ENCODE results near the gene KANK4. TPM values are rescaled to one million over a fixed set of nuclear protein-coding genes. Genes with fewer than 3 reads are reported as not detected.

The KANK4 gene
- total and polyA plus RNA-seq, 2 donors (not counting 1 experiment from before 2014, with no cell fraction given) = not detected

DNA sequence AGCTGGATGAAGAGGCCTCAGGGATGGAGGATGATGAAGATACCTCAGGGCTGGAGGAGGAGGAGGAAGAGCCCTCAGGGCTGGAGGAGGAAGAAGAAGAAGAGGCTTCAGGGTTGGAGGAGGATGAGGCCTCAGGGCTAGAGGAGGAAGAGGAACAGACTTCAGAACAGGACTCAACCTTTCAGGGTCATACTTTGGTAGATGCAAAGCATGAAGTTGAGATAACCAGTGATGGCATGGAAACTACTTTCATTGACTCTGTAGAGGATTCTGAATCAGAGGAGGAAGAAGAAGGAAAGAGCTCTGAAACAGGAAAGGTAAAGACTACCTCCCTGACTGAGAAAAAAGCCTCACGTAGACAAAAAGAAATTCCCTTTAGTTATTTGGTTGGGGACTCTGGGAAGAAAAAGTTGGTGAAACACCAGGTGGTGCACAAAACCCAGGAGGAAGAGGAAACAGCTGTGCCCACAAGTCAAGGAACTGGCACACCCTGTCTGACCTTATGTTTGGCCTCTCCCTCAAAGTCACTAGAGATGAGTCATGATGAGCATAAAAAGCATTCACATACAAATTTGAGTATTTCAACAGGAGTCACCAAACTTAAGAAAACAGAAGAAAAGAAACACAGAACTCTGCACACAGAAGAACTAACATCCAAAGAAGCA lies 109.2 kb downstream of the KANK4 start:
- H3K36me3 ChIP-seq (replicated peaks in 1 of 2; ENCODE audit: control extremely low read depth in 1 of 2, control insufficient read depth in 1 of 2, extremely low read depth in 1 of 2, insufficient read depth in 2 of 2, low read length in 1 of 2) = no peaks in the 10 kb centered on the region
- H2AFZ ChIP-seq (ENCODE audit: insufficient read depth, low read depth, low read length, poor library complexity, severe bottlenecking) = no peak overlapping the region
- DNase-seq (no peak), ATAC-seq (ENCODE audit: low read depth) (no peak)
- no peak overlapping the region for H3K27ac ChIP-seq (ENCODE audit: low read length in 2 of 2)
- H3K79me2 ChIP-seq (ENCODE audit: control insufficient read depth, insufficient read depth, low read length) = no peaks in the 10 kb centered on the region
- no peaks in the 10 kb centered on the region for H4K20me1 ChIP-seq (ENCODE audit: control insufficient read depth, insufficient read depth, low read length, poor library complexity, severe bottlenecking)
- Mint-ChIP-seq H3K27ac (no peak overlapping the region), H3K9me3 (ENCODE audit: insufficient read depth) (peaks cover 11% of the 10 kb centered on the region), H3K4me3 (no peak overlapping the region), H3K4me1 (no peaks in the 10 kb centered on the region), H3K27me3 (peaks cover 4% of the 10 kb centered on the region)
- ChIA-PET POLR2A (no interaction called here), CTCF (interaction anchor here (0.6 kb wide), 1 partner anchor 463 kb away, joined by 3 read pairs; no protein-coding TSS in a partner anchor)
- H3K4me2 ChIP-seq (replicated peaks; ENCODE audit: low read depth, low read length, poor library complexity, severe bottlenecking) = no peak overlapping the region
- H3K4me1 ChIP-seq (ENCODE audit: control insufficient read depth in 2 of 2, insufficient read depth in 2 of 2, low read length in 2 of 2) = no peaks in the 10 kb centered on the region
- H3K9ac ChIP-seq (ENCODE audit: low read length) = no peak overlapping the region
- H3K27me3 ChIP-seq (replicated peaks in 1 of 4; ENCODE audit: control extremely low read depth in 1 of 4, control insufficient read depth in 3 of 4, insufficient read depth in 4 of 4, low read length in 3 of 4) = no peaks in the 10 kb centered on the region
- intact Hi-C loops (cut with micrococcal nuclease) = no loop called here
- peaks cover 3 to 9% (median 6%) of the 10 kb centered on the region in 3 donors for H3K9me3 ChIP-seq (ENCODE audit: control extremely low read depth in 1 of 3, control insufficient read depth in 2 of 3, insufficient read depth in 1 of 3, low read length in 2 of 3)
- TF ChIP-seq EZH2 (IDR thresholded peaks at IDR 0.05; ENCODE audit: borderline replicate concordance, insufficient read depth, low read depth, low read length, poor library complexity, severe bottlenecking) = no peak
- no CpG with 5 or more reads among the region's 1 CpG for WGBS (ENCODE audit: insufficient coverage)
- H3K4me3 ChIP-seq (ENCODE audit: control extremely low read depth in 1 of 5, extremely low read depth in 1 of 5, insufficient read depth in 1 of 5, low read depth in 2 of 5, low read length in 4 of 5) = no peak overlapping the region

DNA sequence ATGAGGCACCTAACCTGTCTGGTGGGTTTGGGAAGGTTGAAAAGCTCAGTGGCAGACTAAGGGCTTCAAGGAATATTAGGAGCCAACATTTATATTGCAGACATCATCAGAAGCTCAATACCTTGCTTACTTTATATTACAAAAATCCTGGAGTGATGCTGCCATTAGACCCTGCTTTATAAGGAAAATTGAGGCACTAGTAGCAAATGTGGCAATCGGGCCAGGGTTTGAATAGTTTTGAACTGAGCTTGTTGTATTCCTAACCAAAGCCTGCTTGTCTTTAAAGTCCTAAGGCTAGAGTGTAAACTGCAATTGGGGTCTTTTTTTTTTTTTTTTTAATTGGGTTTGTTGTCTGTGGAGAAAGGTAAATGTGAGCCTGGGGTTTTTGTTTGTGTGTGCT lies 110.3 kb downstream of the KANK4 start:
- 57% methylated on average over 1 of the region's 1 CpG for WGBS (ENCODE audit: insufficient coverage)

More for the DNA sequence above, 110.3 kb downstream of the KANK4 start:
- Histone ChIP-seq H3K9me3 (ENCODE audit: control extremely low read depth in 1 of 3, control insufficient read depth in 2 of 3, insufficient read depth in 1 of 3, low read length in 2 of 3) (peaks cover 3 to 9% (median 6%) of the 10 kb centered on the region in 3 donors), H3K36me3 (replicated peaks in 1 of 2; ENCODE audit: control extremely low read depth in 1 of 2, control insufficient read depth in 1 of 2, extremely low read depth in 1 of 2, insufficient read depth in 2 of 2, low read length in 1 of 2) (no peaks in the 10 kb centered on the region), H3K4me1 (ENCODE audit: control insufficient read depth in 2 of 2, insufficient read depth in 2 of 2, low read length in 2 of 2) (no peaks in the 10 kb centered on the region), H3K4me3 (ENCODE audit: control extremely low read depth in 1 of 5, extremely low read depth in 1 of 5, insufficient read depth in 1 of 5, low read depth in 2 of 5, low read length in 4 of 5) (no peak overlapping the region), H4K20me1 (ENCODE audit: control insufficient read depth, insufficient read depth, low read length, poor library complexity, severe bottlenecking) (no peaks in the 10 kb centered on the region), H3K4me2 (replicated peaks; ENCODE audit: low read depth, low read length, poor library complexity, severe bottlenecking) (no peak overlapping the region), H3K79me2 (ENCODE audit: control insufficient read depth, insufficient read depth, low read length) (no peaks in the 10 kb centered on the region), H3K27ac (ENCODE audit: low read length in 2 of 2) (no peak overlapping the region), H2AFZ (ENCODE audit: insufficient read depth, low read depth, low read length, poor library complexity, severe bottlenecking) (no peak overlapping the region), H3K27me3 (replicated peaks in 1 of 4; ENCODE audit: control extremely low read depth in 1 of 4, control insufficient read depth in 3 of 4, insufficient read depth in 4 of 4, low read length in 3 of 4) (no peaks in the 10 kb centered on the region), H3K9ac (ENCODE audit: low read length) (no peak overlapping the region)
- DNase-seq (no peak), ATAC-seq (ENCODE audit: low read depth) (no peak)
- no peak overlapping the region for H3K27ac Mint-ChIP-seq
- intact Hi-C loops (cut with micrococcal nuclease) = no loop called here
- H3K9me3 Mint-ChIP-seq (ENCODE audit: insufficient read depth) = peaks cover 11% of the 10 kb centered on the region
- ChIA-PET CTCF (no interaction called here), POLR2A (no interaction called here)
- peaks cover 4% of the 10 kb centered on the region for H3K27me3 Mint-ChIP-seq
- no peak overlapping the region for H3K4me3 Mint-ChIP-seq
- TF ChIP-seq EZH2 (IDR thresholded peaks at IDR 0.05; ENCODE audit: borderline replicate concordance, insufficient read depth, low read depth, low read length, poor library complexity, severe bottlenecking) = no peak
- no peaks in the 10 kb centered on the region for H3K4me1 Mint-ChIP-seq

Data from B cell (primary cell).